ENCODE measurements around the gene SH3RF3. TPM values are rescaled to one million over a fixed set of nuclear protein-coding genes. Genes with fewer than 3 reads are reported as not detected.

The SH3RF3 gene
- total RNA-seq, 4 donors from 2014 or later: 5.3 to 10.0 (median 8.0) TPM

DNA sequence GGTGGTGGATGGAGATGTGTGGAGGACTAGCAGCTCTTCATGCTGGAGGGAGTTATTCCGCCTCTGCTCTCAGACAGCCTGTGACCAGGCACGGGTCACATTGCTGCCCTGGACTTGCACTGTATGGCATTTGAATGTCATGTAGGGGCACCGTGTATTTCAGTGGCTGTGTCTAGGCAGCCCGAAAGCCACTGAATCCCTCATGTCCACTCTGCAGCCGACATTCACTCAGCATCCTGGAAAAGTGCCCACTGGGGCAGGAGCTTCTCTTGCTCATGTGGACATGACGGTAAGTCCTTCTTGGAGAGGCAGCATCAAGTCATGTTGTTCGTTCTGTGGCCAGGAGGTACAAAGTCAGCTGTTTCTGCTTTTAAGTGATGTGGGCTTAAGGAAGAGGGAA lies 127.9 kb downstream of the SH3RF3 start:
- TF ChIP-seq, protein P1, sequence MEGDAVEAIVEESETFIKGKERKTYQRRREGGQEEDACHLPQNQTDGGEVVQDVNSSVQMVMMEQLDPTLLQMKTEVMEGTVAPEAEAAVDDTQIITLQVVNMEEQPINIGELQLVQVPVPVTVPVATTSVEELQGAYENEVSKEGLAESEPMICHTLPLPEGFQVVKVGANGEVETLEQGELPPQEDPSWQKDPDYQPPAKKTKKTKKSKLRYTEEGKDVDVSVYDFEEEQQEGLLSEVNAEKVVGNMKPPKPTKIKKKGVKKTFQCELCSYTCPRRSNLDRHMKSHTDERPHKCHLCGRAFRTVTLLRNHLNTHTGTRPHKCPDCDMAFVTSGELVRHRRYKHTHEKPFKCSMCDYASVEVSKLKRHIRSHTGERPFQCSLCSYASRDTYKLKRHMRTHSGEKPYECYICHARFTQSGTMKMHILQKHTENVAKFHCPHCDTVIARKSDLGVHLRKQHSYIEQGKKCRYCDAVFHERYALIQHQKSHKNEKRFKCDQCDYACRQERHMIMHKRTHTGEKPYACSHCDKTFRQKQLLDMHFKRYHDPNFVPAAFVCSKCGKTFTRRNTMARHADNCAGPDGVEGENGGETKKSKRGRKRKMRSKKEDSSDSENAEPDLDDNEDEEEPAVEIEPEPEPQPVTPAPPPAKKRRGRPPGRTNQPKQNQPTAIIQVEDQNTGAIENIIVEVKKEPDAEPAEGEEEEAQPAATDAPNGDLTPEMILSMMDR (IDR thresholded peaks at IDR 0.05; ENCODE audit: low read depth): no peak

DNA sequence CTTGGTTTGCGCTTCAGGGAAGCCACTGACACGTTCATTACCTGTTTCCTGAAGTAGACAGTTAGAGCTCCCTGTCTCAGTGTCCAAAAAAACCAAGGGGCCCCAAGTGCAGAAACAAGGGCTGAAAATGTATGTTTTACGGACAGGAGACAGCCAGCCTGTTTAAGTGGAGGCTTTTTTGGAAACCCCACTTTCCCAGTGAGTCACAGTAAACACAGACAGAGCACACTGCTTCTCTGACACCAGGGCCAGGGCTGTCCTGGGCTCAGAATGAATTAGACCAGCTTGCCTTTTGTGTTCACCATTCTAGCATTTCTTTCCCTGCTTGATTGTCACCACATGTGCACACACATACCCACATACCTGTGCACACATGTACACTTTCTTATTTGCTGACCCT lies 128.6 kb downstream of the SH3RF3 start:
- TF ChIP-seq, protein P1 (IDR thresholded peaks at IDR 0.05; ENCODE audit: low read depth): no peak

DNA sequence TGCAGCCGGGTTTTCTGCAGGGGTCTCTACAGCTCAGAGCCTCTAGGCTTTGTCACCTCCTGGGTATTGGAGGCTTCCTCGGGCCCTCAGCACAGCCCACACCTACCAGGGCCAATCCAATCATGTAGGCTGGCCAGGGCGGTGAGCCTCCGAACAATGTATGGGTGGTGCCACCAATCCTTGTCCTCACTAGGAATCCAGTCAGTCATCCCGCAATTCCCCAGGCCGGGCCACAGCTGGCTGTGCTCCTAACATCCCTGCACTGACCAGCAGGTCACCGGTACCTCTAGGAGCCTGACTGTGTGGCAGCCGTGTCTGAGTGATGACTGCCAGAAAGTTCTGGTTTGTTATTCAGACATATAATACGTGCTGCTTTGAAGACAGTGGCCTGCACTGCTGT lies 129.4 kb downstream of the SH3RF3 start:
- TF ChIP-seq, protein P1 (IDR thresholded peaks at IDR 0.05; ENCODE audit: low read depth): no peak

DNA sequence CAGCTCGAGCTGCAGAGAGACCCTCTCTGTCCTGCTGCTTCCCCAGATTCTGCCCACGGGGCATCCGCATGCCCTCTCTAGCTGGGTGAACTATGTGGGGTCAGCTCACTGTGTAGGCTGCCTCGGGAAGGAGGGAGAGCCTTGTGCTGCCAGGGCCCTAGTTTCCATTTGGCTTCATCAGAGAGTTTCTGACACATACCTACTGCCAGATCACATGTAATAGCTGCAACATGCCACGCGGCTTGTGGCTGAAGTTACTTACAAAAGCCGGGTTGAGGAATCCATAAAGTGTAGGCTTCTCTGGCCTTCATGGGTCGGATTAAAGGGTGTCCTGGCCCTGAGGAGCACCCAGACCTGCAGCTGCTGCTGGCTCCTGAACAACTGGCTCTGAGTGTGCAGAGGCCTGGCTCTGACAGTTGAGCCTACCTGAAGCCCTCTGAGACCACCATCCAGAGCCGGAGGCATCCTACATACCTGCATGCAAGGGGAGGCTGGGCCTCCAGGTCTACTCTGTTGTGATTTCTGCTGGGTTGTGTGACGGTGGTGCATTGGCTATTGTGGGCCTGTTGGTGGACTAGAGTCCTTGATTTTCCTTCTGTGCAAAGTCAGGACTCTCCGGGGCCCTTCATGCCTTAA lies 130.0 kb downstream of the SH3RF3 start:
- TF ChIP-seq, protein P1 (IDR thresholded peaks at IDR 0.05; ENCODE audit: low read depth): no peak

DNA sequence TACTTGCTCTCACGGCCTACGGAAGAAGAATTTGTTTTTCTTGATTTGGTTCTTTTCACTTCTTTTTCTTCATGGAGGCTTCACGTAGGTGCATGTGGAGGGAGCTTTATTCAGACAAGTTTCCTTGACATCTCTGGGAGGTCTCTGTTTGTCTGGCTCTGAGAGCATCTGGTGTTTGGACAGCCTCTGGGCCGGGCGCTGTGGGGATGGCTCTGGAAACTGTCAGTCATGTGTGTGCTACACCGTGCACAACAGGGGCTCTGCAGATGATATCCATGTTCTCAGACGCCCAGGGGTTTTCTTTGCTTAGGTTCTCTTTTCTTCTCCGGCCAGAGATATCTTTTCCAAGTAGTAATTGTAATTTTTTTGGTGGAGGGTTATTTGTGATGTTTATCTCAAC lies 130.7 kb downstream of the SH3RF3 start:
- TF ChIP-seq, protein P1 (IDR thresholded peaks at IDR 0.05; ENCODE audit: low read depth): no peak

DNA sequence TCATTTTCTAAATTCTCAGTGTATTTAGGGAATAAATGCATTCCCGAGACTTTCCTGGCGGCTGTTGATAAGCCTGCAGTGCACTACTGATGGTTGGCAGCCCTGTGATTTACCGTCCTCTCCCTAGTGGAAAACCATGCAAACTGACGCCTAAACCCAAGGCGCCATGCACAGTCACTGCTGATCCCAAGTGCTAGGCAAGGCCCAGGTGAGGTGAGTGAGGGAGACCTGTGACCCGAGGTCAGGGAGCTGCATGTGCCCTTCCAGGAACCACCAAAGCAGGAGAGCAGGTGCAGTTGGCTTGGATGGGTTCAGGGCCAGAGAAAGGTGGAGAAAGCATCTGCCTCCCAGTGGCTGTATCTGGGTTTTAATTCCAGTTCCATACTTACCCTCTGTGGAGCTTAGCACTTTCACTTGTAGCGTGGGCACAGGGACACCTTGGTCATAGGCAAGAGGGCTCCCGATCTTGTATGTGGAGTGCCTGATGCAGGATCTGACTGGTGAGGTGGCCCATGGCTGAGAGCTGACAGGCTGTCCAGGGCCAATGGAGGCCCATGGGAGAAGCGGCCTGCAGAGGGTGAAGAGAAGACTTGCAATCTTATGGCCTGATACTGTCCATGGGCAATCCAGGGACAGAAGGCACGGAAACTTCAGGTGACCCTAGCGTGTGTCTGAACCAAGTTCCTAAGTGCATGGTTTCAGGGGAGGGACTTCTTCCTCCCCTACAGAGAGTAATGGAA lies 131.3 kb downstream of the SH3RF3 start:
- TF ChIP-seq, protein P1 (IDR thresholded peaks at IDR 0.05; ENCODE audit: low read depth): no peak

DNA sequence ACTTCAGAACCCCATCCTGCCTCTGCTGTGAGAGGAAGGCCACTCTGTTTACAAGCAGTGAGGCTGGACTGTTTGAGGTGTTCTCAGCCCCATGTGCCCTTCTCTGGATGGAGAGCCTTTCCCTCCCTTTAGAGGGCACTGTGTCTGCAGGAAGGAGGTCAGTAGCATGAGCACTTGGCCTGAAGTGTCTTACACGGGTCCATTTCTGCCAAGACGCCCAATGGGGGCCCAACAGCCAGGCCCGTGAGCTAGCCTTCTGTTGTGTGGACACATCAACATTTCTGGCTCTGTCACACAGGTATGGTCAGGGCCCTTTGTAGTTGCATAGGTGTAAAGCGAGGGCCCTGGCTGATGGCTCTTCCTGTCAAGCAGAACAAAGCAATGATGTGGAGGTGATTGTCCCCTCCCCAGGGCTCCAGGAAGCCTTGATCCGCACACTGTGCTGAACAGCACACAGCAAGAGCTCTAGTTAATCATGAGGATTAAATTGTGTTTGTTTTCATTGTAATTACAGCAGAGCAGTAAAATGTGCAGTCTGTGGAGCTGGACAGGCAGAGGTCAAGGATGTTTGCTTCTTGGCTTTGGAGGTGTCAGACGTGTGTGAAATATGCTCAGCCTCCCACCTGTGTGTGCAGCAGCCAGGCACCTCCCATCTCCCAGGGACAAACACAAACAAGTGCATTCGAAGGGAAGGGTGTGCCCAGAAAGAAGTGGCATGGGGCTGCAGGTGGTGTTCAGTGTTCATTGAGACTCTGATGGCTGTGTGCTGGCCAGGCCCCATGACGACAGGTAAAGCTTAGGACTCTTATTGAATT lies 132.1 kb downstream of the SH3RF3 start:
- TF ChIP-seq, protein P1 (IDR thresholded peaks at IDR 0.05; ENCODE audit: low read depth): no peak
